GM18868 (cell line): ENCODE results near the gene GPX1.
"Not testable (repeated sequence)": the region's sequence is repeated elsewhere in the genome, so short reads cannot be mapped to it uniquely, and the experiment has no call there.

Experiments
- ATAC-seq: cut with Tn5 transposase; IDR thresholded peaks from one replicate; pipeline ENCODE4 v1.9.1; 2021; ENCODE audit warnings: mild to moderate bottlenecking, moderate library complexity; ENCODE audit not compliant: unreplicated experiment

The GPX1 gene

DNA sequence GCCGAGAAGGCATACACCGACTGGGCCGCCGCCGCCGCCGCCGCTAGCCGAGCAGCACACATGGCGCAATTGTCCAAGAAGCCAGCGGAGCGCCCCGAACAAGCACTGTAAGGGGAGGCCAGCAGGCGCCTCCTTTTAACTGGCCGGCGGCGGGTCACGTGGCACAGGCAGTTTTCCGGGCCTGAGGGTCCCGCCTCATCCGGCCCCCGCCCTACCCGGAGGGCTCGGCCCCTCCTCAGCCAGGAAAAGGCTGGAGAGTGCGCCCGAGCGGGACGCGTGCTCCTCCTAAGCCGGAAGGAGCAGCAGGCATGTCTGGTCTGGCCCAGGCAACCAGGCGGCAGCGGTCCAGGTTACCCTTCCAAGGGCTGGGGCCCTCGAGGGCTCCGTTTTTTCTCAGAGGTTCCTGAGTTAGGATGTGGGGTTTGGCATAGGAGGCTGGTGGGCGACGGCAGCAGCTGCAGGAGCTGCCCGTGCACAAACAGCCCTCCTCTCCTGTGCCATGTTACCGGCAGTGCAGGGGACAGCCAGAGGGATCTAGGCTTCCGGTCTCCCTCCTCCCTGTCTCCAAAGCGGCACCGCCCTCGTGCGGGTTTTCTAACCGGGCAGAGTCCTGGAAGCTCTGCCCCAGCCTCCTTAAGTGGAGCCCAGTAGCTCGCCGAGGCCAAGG is at the start of gene GPX1:
Gene GPX1 (minus strand): TSS at position 137 of the 667 bp plus-strand sequence. CDS start 75 bp downstream, at position 62.
- ATAC-seq: peak; percentile 87

DNA sequence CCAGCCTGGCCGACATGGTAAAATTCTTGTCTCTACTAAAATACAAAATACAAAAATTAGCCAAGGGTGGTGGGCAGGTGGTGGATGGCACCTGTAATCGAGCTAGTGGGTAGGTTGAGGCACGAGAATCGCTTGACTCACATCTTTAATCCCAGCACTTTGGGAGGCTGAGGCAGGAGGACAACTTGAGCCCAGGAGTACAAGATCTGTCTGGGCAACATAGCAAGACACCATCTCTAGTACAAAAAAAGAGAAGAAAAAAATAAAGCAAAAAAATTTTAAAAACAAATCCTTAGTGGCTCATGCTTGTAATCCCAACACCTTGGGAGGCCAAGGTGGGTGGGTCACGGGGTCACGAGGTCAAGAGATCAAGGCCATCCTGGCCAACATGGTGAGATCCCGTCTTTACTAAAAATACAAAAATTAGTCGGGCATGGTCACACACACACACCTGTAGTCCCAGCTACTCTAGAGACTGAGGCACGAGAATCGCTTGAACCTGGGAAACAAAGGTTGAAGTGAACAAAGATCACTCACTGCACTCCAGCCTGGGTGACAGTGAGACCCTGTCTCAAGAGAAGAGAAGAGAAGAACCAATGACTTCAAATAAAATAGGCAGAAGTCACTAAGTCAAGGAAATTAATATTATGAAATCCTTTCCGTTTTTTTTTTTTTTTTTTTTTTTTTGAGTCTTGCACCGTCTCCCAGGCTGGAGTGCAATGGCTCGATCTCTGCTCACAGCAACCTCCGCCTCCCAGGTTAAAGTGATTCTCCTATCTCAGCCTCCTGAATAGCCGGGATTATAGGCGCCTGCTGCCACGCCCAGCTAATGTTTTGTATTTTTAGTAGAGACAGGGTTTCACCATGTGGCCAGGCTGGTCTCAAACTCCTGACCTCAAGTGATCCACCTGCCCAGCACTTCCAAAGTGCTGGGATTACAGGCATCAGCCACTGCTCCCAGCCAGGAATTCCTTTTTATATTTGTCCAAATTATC is 48.7 kb upstream of the GPX1 start:
- ATAC-seq: no peak

- ATAC-seq: not testable (repeated sequence)
Measured at GRCh38 chr3:49405570-49405969, 47.4 kb upstream of the GPX1 start.

GRCh38 chr3:49403891-49404290 is 45.7 kb upstream of the GPX1 start:
- ATAC-seq: no peak

DNA sequence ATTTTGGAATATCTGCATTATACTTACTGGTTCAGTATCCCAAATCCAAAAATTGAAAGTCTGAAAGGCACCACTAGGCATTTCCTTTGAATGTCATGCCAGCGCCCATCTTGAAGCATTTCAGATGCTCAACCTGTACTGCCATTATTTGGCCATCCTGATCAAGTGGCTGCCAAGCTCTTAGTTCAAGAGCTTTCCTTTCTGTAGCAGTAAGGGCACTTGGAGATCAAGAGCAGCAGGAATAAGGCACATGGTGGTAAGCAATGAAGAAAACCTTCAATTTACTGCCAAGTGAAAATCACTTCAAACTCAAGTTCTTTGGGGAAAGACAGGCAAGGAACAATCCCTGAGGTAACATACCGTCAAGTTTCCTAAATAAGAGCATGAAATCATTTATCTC is 43.6 kb upstream of the GPX1 start:
- ATAC-seq: no peak

GRCh38 chr3:49399461-49399860 is 41.3 kb upstream of the GPX1 start:
- ATAC-seq: no peak

DNA sequence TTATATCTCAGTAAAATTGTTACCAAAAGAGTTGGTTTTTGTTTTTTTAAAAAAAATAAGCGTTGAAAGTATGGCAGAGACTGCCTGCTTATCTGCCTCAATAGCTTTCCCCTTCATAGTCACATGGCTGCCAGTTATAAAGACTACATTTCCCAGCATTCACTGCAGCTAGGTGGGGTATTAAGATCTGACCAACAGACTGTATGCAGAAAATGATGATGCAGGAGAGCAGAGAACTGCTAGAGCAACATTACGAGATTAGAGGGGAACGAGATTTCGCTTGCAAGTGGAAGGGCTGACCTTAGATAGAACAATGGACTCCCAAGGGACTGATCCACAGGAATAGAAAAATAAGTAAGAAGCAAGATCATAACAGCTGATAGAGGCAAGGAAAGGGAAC is 39.3 kb upstream of the GPX1 start:
- ATAC-seq: no peak

GRCh38 chr3:49391310-49391709 is 33.2 kb upstream of the GPX1 start:
- ATAC-seq: not testable (repeated sequence)

DNA sequence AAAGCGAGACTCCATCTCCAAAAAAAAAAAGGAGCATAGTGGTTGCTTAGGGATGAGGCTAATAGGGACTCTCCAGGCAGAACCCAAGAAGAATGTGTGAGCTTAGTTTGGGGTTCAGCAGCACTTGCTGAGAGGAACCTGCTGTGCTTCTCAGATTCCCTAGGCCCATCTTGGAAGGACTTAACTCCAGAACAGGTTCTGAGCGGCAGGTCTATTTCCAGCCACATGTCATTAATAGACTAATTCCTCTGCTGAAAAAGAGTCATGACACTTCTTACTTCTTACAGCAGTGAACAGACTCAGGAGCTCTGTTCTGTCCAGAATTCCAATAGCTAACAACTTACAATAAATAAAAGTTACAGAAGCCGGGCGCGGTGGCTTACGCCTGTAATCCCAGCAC is 31.1 kb upstream of the GPX1 start:
- no peak for ATAC-seq

DNA sequence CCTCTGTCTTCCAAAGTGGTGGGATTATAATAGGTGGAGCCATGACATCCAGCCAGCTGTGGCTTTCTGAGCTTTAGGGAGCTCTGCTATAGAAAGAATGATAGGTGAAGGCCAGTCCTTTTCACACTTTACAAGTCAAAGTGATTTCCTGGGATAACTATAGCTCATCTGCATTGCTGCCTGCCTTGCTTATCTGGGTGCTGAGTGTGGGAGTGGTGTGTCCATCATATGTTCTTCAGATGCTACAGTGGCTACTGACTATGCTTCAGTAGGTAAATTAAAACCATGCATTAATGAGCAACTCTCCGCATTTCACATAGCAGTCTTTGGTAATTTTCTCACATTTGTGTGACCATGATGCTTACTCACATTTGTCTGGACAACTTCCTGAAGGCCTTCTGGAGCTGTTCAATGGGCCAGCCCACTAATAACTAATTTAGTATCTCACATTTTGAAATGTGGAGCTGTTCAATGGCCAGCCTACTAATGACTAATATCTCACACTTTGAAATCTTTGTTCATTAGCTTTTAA is 30.2 kb upstream of the GPX1 start:
- ATAC-seq: no peak

DNA sequence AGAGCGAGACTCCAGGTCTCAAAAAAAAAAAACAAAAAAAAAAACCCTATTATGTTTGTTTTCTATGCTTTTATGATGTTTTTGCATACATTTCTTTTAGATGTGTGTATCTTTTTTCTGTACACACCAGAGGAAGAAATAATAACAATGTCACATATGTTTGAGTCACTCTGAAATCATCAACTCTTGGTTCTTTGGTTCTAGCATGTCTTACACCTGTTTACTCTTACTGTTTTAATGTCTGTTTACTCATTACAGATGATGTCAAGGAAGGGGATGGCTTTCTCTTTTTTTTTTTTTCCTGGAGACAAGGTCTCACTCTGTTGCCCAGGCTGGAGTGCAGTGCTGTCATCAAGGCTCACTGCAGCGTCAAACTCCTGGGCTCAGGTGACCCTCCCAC is 29.6 kb upstream of the GPX1 start:
- no peak for ATAC-seq

DNA sequence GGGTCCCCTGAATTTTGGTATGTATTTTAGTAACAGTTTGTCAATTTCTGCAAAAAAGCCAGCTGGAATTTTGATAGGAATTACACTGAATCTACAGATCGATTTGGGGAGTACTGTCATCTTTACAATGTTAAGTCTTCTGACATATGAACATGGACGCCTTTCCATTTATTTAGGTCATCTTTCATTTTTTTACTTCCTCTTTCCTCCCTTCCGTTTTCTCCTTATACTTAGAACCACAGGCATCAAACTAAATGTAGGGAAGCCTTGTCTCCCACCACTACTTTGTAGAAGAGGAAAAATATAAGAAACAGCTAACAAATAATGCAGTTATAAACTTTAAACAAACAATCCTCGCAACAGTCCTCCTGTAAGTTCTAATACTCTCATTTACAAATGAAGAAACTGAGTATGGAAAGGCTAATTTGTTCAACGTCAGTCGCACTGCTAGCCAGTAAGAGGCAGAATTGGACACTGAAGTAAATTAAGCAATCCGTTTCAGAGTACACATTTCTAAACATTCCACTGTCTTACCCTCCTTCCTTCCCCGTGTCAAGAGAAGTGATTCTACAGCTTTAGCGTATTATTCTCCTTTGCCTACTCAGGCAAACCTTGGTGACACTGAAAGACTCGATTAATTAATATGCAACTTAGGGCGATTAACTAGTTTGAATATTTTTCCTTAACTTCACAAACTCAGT is 28.1 kb upstream of the GPX1 start:
- no peak for ATAC-seq

DNA sequence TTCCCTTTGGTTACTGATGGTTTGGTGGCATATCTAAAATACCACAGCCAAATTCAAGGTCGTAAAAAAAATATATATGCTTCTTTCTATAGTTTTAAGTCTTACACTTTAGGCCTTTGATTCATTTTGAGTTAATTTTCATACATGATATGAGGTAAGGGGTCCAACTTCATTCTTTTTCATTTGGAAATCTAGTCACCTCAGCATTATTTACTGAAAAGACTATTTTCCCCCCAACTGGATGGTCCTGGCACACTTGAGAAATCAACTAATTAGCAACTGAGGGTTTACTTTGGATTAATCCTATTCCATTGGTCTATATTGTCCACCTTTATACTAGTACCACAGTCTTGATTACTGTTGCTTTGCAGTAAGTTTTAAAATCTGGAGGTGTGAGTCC is 27.5 kb upstream of the GPX1 start:
- ATAC-seq: no peak

DNA sequence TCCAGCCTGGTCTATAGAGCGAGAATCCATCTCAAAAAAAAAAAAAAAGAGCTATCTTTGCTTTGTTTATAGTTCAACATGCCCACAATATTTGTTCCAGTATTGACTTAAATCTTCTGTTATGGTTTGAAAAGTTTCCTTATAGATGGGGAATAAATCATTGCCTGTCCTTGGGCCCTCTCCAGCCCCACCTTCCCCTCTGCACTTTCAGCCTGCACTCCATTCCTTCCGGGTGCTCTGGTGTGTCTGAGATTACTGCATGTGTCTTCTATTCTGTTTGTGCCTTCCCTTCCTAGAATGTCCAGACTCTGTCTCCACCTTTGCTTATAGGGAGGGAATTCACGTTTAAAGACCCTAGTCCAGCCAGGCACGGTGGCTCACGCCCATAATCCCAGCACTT is 25.2 kb upstream of the GPX1 start:
- ATAC-seq: no peak

GRCh38 chr3:49378249-49378895 is 20.2 kb upstream of the GPX1 start:
- no peak for ATAC-seq

DNA sequence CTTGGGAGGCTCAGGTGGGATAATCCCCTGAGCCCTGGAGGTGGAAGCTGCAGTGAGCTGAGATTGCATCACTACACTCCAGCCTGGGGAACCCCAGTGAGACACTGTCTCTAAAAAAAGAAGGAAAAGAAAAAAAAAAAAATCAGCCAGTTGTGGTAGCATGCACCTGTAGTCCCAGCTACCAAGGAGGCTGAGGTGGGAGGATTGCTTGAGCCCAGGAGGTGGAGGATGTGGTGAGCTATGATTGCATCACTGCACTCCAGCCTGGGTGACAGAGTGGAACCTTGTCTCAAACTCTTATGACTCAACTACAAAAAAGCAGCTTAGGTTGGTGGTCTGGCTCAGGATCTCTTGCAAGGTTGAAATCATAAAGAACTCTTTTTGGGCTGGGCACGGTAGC is 19.3 kb upstream of the GPX1 start:
- no peak for ATAC-seq

DNA sequence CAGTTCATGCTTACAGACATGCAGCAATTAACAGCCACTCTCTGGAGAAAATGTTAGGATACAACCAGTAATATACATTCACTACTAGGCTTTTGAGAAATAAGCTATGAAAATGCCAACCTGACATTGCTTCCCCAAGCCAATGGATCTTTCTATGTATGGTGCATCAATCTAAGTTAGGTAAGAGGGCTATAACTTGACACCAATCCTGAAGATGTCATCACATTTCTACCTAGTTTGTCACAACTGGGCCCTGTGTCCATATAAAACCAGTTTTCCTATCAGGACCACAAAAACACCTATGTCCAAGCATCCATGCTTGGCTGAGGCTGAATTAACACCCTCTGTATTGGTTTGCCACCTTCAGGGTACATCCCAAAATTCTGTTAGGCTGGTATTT is 13.8 kb upstream of the GPX1 start:
- no peak for ATAC-seq

DNA sequence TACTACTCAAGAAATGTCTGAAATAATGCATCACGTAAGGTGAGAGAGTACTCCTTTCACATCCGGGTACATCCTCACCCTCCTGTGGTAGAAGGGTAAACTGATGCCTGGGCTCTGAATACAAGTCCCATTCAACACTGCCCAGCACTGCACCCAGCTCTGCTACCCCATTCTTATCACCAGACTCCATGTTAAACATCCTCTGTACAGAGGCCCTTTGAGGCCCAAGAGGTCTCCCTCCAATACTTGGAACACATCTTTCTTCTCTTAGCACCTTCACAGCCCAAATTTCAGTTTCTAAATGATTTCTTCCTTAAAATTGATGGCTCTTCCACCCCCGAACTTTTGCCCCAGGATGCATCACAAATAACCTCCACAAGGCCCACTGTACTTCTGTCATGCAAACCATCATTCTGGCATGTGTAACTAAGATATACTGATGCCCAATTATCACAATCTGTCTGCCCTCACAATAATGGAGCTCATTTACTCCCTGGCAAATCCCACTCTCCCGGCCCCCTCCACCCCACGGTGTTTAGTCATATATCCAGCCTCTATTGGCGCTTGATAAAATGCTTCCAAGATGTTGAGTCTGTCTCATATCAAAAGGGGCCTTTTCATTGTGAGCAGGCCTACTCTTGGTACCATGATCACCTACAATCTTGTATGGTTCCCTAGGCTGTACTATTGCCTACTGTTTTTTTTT is 12.6 kb upstream of the GPX1 start:
- ATAC-seq: no peak

GRCh38 chr3:49362561-49362960 is 4.4 kb upstream of the GPX1 start:
- no peak for ATAC-seq

DNA sequence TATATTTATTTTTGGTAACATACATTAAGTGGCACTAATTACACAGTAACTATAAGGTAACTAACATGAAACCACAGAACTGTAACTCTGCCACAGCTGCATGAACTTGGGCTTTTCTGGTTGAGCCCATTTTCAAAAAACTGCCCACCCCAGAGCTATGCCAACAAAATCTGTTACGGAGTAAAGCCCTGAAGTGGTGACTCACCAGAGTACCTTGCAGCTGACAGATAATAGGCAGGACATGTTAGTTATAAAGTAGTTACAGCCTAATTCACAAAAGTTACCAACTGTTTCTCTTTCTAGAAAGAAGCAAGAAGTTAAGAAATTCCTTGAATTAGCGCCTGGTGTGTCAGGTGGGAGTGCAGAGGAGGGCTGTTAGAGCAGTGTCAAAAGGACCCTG is 1.5 kb upstream of the GPX1 start:
- no peak for ATAC-seq
